Measurements from ENCODE around the gene INVS. TPM values are rescaled to one million over a fixed set of nuclear protein-coding genes. Genes with fewer than 3 reads are reported as not detected.

Gene INVS
- polyA plus RNA-seq, 1 experiment, result 9.7 TPM

- DNase-seq (ENCODE audit: low read depth), result no peak
- CTCF ChIA-PET, result no interaction called here
- POLR2A ChIA-PET, result no interaction called here
- TF ChIP-seq CTCF (IDR thresholded peaks at IDR 0.05; ENCODE audit: insufficient read depth, low read depth, low read length), result no peak
- Histone ChIP-seq H3K4me3 (ENCODE audit: low read depth, low read length) (no peak overlapping the region), H3K36me3 (ENCODE audit: control insufficient read depth, insufficient read depth, low read length) (no peaks in the 10 kb centered on the region), H3K27me3 (ENCODE audit: control insufficient read depth, insufficient read depth, low read length) (no peaks in the 10 kb centered on the region)
Observed at GRCh38 chr9:100193078-100193477, 94.0 kb downstream of the INVS start.

- no peaks in the 10 kb centered on the region for H3K27me3 ChIP-seq (ENCODE audit: control insufficient read depth, insufficient read depth, low read length)
- DNase-seq (ENCODE audit: low read depth), result no peak
- H3K4me3 ChIP-seq (ENCODE audit: low read depth, low read length), result no peak overlapping the region
- POLR2A ChIA-PET, result no interaction called here
- TF ChIP-seq CTCF (IDR thresholded peaks at IDR 0.05; ENCODE audit: insufficient read depth, low read depth, low read length), result no peak
- H3K36me3 ChIP-seq (ENCODE audit: control insufficient read depth, insufficient read depth, low read length), result no peaks in the 10 kb centered on the region
- CTCF ChIA-PET, result interaction anchor here (0.6 kb wide), 1 partner anchor 12 kb away, joined by 3 read pairs; no protein-coding TSS in a partner anchor
Observed at GRCh38 chr9:100196215-100196614, 97.2 kb downstream of the INVS start.

DNA sequence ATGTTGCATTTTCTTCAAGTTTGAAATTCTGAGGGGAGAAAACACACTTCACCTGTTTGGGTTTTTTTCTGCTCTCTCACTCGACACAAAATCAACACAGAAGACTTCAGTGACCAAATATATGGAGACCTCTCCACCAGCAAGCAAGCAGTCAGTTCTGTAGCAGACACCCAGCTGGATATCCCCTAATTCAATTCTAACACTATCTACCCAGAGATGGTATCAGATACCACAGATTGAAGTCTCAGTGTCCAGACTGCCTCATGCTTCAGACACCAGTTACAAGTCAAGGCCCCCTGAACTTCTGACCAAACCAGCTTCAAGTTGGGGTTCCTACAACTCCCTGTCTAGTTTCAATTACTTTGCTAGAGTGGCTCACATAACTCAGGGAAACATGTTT lies 97.8 kb downstream of the INVS start:
- POLR2A ChIA-PET, result no interaction called here
- CTCF ChIA-PET, result interaction anchor here (0.6 kb wide), 1 partner anchor 12 kb away, joined by 3 read pairs; no protein-coding TSS in a partner anchor
- no peaks in the 10 kb centered on the region for H3K36me3 ChIP-seq (ENCODE audit: control insufficient read depth, insufficient read depth, low read length)
- no peak for TF ChIP-seq CTCF (IDR thresholded peaks at IDR 0.05; ENCODE audit: insufficient read depth, low read depth, low read length)
- no peaks in the 10 kb centered on the region for H3K27me3 ChIP-seq (ENCODE audit: control insufficient read depth, insufficient read depth, low read length)
- DNase-seq (ENCODE audit: low read depth), result no peak
- H3K4me3 ChIP-seq (ENCODE audit: low read depth, low read length), result no peak overlapping the region

- Histone ChIP-seq H3K36me3 (ENCODE audit: control insufficient read depth, insufficient read depth, low read length) (no peaks in the 10 kb centered on the region), H3K4me3 (ENCODE audit: low read depth, low read length) (no peak overlapping the region), H3K27me3 (ENCODE audit: control insufficient read depth, insufficient read depth, low read length) (no peaks in the 10 kb centered on the region)
- DNase-seq (ENCODE audit: low read depth), result no peak
- TF ChIP-seq CTCF (IDR thresholded peaks at IDR 0.05; ENCODE audit: insufficient read depth, low read depth, low read length), result no peak
- CTCF ChIA-PET, result interaction anchor here (0.6 kb wide), 1 partner anchor 844 kb away, joined by 3 read pairs; no protein-coding TSS in a partner anchor
- POLR2A ChIA-PET, result no interaction called here
Observed at GRCh38 chr9:100197553-100197952, 98.5 kb downstream of the INVS start.

GRCh38 chr9:100202806-100203205 lies 103.8 kb downstream of the INVS start:
- no peak for TF ChIP-seq CTCF (IDR thresholded peaks at IDR 0.05; ENCODE audit: insufficient read depth, low read depth, low read length)
- ChIA-PET CTCF (interaction anchor here (0.6 to 0.7 kb wide), 2 partner anchors 47 to 943 kb away, joined by 3 read pairs; no protein-coding TSS in a partner anchor), POLR2A (no interaction called here)
- Histone ChIP-seq H3K4me3 (ENCODE audit: low read depth, low read length) (no peak overlapping the region), H3K36me3 (ENCODE audit: control insufficient read depth, insufficient read depth, low read length) (no peaks in the 10 kb centered on the region), H3K27me3 (ENCODE audit: control insufficient read depth, insufficient read depth, low read length) (no peaks in the 10 kb centered on the region)
- no peak for DNase-seq (ENCODE audit: low read depth)
